MM.1S (cell line): ENCODE data around the gene IMMT.

ENCODE experiments used
- DNase-seq: peaks from one replicate; pipeline ENCODE4 v3.0.0-alpha.2; 2015
- H2AFZ ChIP-seq: fragments of 300-600 bp; sonication (generic); 2 replicates; pipeline ENCODE4 v1.6.0; 2016; ENCODE audit warnings: antibody characterized with exemption, low read length
- H3F3A ChIP-seq: fragments of 300-600 bp; sonication (generic); 2 replicates; pipeline ENCODE4 v1.6.1; 2016; ENCODE audit warnings: mild to moderate bottlenecking, antibody characterized with exemption, low read length, moderate library complexity, mixed read lengths; ENCODE audit not compliant: insufficient read depth
- H3K27ac ChIP-seq: fragments of 300-600 bp; sonication (generic); 2 replicates; pipeline ENCODE4 v1.5.1; 2016; ENCODE audit warnings: mild to moderate bottlenecking, low read length
- H3K27me3 ChIP-seq: fragments of 300-600 bp; sonication (generic); replicated peaks from 2 replicates; pipeline ENCODE4 v1.6.0; 2016; ENCODE audit warnings: low read length; ENCODE audit not compliant: insufficient read depth
- H3K36me3 ChIP-seq: fragments of 300-600 bp; sonication (generic); replicated peaks from 2 replicates; pipeline ENCODE4 v1.6.1; 2016; ENCODE audit warnings: mild to moderate bottlenecking, low read length, mixed read lengths; ENCODE audit not compliant: insufficient read depth
- H3K4me1 ChIP-seq: fragments of 300-600 bp; sonication (generic); 2 replicates; pipeline ENCODE4 v1.6.1; 2016; ENCODE audit warnings: low read length, mixed read lengths
- H3K4me2 ChIP-seq: fragments of 300-600 bp; sonication (generic); 2 replicates; pipeline ENCODE4 v1.6.0; 2016; ENCODE audit warnings: low read depth, low read length
- H3K4me3 ChIP-seq: fragments of 300-600 bp; sonication (generic); 2 replicates; pipeline ENCODE4 v1.5.1; 2016; ENCODE audit warnings: low read length, mixed read lengths
- H3K79me2 ChIP-seq: fragments of 300-600 bp; sonication (generic); 2 replicates; pipeline ENCODE4 v1.6.1; 2016; ENCODE audit warnings: mixed run types, low read length, mixed read lengths
- H3K9ac ChIP-seq: fragments of 300-600 bp; sonication (generic); 2 replicates; pipeline ENCODE4 v1.6.1; 2016; ENCODE audit warnings: low read length, mixed read lengths
- H3K9me2 ChIP-seq: fragments of 300-600 bp; sonication (generic); replicated peaks from 2 replicates; pipeline ENCODE4 v1.6.1; 2016; ENCODE audit warnings: mild to moderate bottlenecking, low read length, mixed read lengths; ENCODE audit not compliant: insufficient read depth
- H3K9me3 ChIP-seq: fragments of 300-600 bp; sonication (generic); replicated peaks from 2 replicates; pipeline ENCODE4 v1.6.1; 2016; ENCODE audit warnings: mild to moderate bottlenecking, low read length, mixed read lengths; ENCODE audit not compliant: insufficient read depth
- H4K20me1 ChIP-seq: fragments of 300-600 bp; sonication (generic); 2 replicates; pipeline ENCODE4 v1.6.1; 2016; ENCODE audit warnings: mild to moderate bottlenecking, low read length, moderate library complexity, mixed read lengths; ENCODE audit not compliant: insufficient read depth
- EZH2 ChIP-seq: fragments of 300-600 bp; sonication (generic); optimal IDR thresholded peaks from 2 replicates; pipeline ENCODE3; 2017; ENCODE audit warnings: low read depth, mild to moderate bottlenecking, antibody characterized with exemption, low read length, mixed read lengths
- EZH2phosphoT487 ChIP-seq: fragments of 300-600 bp; sonication (generic); IDR thresholded peaks from 2 replicates; pipeline ENCODE4 v1.6.1; 2018; ENCODE audit warnings: antibody characterized with exemption, low read length
- TF ChIP-seq, protein P1 (sequence below): fragments of 300-600 bp; sonication (generic); IDR thresholded peaks from 2 replicates; pipeline ENCODE4 v1.5.1; 2016; ENCODE audit warnings: antibody characterized with exemption, low read length, mixed read lengths

Gene IMMT

DNA sequence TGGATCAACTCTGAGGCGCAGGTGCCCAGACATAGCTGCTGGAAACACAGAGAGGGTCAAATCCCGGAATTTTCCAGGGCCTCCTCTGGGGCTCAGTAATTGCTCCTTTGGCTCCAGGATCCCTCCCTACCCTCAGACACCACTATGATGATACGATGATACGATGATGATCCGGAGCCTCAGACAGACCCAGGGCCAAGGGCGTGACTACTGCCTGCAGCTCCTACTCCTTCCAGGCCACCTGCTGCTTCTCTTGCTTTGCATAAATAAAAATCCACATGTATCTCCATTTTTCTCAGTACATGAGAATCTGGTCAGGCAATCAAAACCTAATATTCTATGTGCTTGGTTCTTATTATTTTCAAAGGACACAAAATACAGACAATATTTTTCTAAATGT, 37.6 kb upstream of the IMMT start:
- Histone ChIP-seq H2AFZ (no peak overlapping the region), H3K36me3 (no peaks in the 10 kb centered on the region), H3F3A (no peaks in the 10 kb centered on the region), H4K20me1 (no peaks in the 10 kb centered on the region), H3K79me2 (no peaks in the 10 kb centered on the region), H3K27ac (no peak overlapping the region), H3K4me3 (no peak overlapping the region), H3K4me2 (no peak overlapping the region), H3K27me3 (no peaks in the 10 kb centered on the region), H3K4me1 (no peaks in the 10 kb centered on the region), H3K9me3 (no peaks in the 10 kb centered on the region), H3K9me2 (no peaks in the 10 kb centered on the region), H3K9ac (no peak overlapping the region)
- TF ChIP-seq, protein P1, sequence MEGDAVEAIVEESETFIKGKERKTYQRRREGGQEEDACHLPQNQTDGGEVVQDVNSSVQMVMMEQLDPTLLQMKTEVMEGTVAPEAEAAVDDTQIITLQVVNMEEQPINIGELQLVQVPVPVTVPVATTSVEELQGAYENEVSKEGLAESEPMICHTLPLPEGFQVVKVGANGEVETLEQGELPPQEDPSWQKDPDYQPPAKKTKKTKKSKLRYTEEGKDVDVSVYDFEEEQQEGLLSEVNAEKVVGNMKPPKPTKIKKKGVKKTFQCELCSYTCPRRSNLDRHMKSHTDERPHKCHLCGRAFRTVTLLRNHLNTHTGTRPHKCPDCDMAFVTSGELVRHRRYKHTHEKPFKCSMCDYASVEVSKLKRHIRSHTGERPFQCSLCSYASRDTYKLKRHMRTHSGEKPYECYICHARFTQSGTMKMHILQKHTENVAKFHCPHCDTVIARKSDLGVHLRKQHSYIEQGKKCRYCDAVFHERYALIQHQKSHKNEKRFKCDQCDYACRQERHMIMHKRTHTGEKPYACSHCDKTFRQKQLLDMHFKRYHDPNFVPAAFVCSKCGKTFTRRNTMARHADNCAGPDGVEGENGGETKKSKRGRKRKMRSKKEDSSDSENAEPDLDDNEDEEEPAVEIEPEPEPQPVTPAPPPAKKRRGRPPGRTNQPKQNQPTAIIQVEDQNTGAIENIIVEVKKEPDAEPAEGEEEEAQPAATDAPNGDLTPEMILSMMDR, result no peak
- TF ChIP-seq EZH2phosphoT487, result no peak
- TF ChIP-seq EZH2, result no peak
- no peak for DNase-seq

DNA sequence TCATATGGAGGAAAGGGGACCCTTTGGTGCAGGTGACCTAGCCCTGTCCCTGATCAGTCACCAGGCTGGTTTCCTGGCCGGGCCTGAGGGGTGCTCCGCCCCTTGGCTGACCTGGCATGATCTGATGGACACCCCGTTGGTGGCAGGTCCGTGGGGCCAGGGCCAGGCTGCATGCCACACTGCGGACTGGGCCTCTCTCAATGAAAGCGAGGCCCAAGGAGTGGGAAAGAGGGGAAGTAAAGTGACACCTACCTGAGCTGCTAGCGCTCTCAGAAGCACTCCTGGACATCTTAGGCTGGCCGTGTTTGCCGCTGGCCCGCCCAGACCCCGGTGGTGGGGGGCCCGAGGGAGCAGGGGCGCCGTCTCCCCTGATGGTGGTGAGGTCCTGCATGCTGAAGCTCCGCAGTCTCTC, 37.1 kb upstream of the IMMT start:
- Histone ChIP-seq H3F3A (no peaks in the 10 kb centered on the region), H3K27ac (no peak overlapping the region), H3K9ac (no peak overlapping the region), H2AFZ (no peak overlapping the region), H3K4me3 (no peak overlapping the region), H3K9me3 (no peaks in the 10 kb centered on the region), H3K36me3 (no peaks in the 10 kb centered on the region), H3K79me2 (no peaks in the 10 kb centered on the region), H3K27me3 (no peaks in the 10 kb centered on the region), H4K20me1 (no peaks in the 10 kb centered on the region), H3K4me2 (no peak overlapping the region), H3K9me2 (no peaks in the 10 kb centered on the region), H3K4me1 (no peaks in the 10 kb centered on the region)
- TF ChIP-seq, protein P1, result no peak
- no peak for TF ChIP-seq EZH2phosphoT487
- TF ChIP-seq EZH2, result no peak
- DNase-seq, result no peak

DNA sequence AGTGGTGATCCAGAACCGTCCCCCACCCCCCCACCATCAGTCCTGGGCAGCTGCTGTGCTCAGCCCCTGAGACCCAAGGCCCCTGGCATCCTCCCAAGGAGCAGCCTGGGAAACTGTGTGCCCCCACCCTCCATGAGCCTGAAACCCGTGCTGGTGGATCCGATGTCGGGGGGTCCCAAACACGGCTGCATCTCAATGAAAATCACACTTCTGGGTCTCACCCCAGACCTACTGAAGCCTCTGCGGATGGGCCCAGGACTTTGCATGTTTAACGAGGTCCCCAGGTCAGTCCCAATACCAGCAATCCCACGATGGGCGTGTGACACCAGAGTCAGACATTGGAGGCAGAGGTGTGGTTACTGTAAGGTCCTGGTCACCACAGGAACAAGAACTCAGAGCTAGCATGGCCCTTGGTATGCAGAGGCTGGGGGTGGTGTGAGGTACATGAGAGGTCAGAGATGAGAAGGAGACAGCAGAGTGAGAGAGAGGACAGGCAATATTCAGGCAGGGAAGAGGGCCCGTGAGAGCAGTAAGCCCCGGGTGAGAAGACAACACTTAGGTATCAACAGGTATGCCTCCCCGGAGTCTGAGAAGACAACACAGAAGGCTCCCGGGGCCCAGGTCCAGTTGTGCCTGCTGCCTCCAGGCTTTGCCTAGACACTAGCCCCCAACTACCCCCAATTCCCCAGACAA, 36.6 kb upstream of the IMMT start:
- Histone ChIP-seq H4K20me1 (no peaks in the 10 kb centered on the region), H3K79me2 (no peaks in the 10 kb centered on the region), H3K4me2 (no peak overlapping the region), H3K27me3 (no peaks in the 10 kb centered on the region), H3K4me3 (no peak overlapping the region), H2AFZ (no peak overlapping the region), H3K27ac (no peak overlapping the region), H3K9ac (no peak overlapping the region), H3F3A (no peaks in the 10 kb centered on the region), H3K36me3 (no peaks in the 10 kb centered on the region), H3K9me3 (no peaks in the 10 kb centered on the region), H3K4me1 (no peaks in the 10 kb centered on the region), H3K9me2 (no peaks in the 10 kb centered on the region)
- TF ChIP-seq EZH2 (no peak), EZH2phosphoT487 (no peak)
- TF ChIP-seq, protein P1, result no peak
- DNase-seq, result no peak
